ENCODE measurements around the gene NRCAM.

DNA sequence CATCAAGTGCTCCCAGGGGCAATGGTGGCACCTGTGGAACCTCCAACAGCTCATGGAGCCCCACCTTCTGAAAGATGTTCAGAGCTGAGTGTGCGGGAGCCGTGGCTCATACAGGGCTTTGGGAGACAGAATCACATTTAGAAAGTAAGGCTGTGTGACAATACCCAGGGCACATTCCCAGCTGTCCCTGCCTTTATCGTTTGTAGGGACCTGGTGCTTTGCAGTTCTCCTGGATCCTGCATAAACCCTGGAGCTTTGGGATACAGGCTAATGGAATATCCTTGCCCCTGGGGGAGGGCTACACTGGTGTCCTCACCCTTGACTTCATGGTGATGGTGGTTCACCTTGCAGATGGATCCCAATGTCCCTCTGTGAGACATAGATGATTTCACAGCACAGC is 191.2 kb downstream of the NRCAM start:
- TF ChIP-seq, protein P1, sequence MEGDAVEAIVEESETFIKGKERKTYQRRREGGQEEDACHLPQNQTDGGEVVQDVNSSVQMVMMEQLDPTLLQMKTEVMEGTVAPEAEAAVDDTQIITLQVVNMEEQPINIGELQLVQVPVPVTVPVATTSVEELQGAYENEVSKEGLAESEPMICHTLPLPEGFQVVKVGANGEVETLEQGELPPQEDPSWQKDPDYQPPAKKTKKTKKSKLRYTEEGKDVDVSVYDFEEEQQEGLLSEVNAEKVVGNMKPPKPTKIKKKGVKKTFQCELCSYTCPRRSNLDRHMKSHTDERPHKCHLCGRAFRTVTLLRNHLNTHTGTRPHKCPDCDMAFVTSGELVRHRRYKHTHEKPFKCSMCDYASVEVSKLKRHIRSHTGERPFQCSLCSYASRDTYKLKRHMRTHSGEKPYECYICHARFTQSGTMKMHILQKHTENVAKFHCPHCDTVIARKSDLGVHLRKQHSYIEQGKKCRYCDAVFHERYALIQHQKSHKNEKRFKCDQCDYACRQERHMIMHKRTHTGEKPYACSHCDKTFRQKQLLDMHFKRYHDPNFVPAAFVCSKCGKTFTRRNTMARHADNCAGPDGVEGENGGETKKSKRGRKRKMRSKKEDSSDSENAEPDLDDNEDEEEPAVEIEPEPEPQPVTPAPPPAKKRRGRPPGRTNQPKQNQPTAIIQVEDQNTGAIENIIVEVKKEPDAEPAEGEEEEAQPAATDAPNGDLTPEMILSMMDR (IDR thresholded peaks at IDR 0.05; ENCODE audit: insufficient read depth, low read length, poor library complexity, severe bottlenecking) = no peak
- TF ChIP-seq EZH2phosphoT487 (conservative IDR thresholded peaks at IDR 0.05; ENCODE audit: low read length) = no peak

Data from SU-DHL-6 (cell line).